ENCODE results near the gene COL19A1. TPM values are rescaled to one million over a fixed set of nuclear protein-coding genes. Genes with fewer than 3 reads are reported as not detected.

The COL19A1 gene
- total RNA-seq, 1 donor from 2014 or later: under 0.01 TPM

GRCh38 chr6:70131528-70131927 is 265.2 kb downstream of the COL19A1 start:
- no peak overlapping the region for H3K4me3 ChIP-seq (ENCODE audit: low read depth, low read length)
- no peak for TF ChIP-seq CTCF (conservative IDR thresholded peaks at IDR 0.05; ENCODE audit: low read depth, low read length)
- no peak for DNase-seq (ENCODE audit: low read depth)

- no peak overlapping the region for H3K4me3 ChIP-seq (ENCODE audit: low read depth, low read length)
- no peak for TF ChIP-seq CTCF (conservative IDR thresholded peaks at IDR 0.05; ENCODE audit: low read depth, low read length)
- no peak for DNase-seq (ENCODE audit: low read depth)
Measured at GRCh38 chr6:70133246-70133645, 266.9 kb downstream of the COL19A1 start.

GRCh38 chr6:70134542-70134941 is 268.2 kb downstream of the COL19A1 start:
- TF ChIP-seq CTCF (conservative IDR thresholded peaks at IDR 0.05; ENCODE audit: low read depth, low read length): no peak
- H3K4me3 ChIP-seq (ENCODE audit: low read depth, low read length): no peak overlapping the region
- no peak for DNase-seq (ENCODE audit: low read depth)

GRCh38 chr6:70135219-70136160 is 269.1 kb downstream of the COL19A1 start:
- no peak for DNase-seq (ENCODE audit: low read depth)
- TF ChIP-seq CTCF (conservative IDR thresholded peaks at IDR 0.05; ENCODE audit: low read depth, low read length): no peak
- no peak overlapping the region for H3K4me3 ChIP-seq (ENCODE audit: low read depth, low read length)

GRCh38 chr6:70136996-70137395 is 270.6 kb downstream of the COL19A1 start:
- DNase-seq (ENCODE audit: low read depth): no peak
- TF ChIP-seq CTCF (conservative IDR thresholded peaks at IDR 0.05; ENCODE audit: low read depth, low read length): no peak
- no peak overlapping the region for H3K4me3 ChIP-seq (ENCODE audit: low read depth, low read length)

- no peak for DNase-seq (ENCODE audit: low read depth)
- TF ChIP-seq CTCF (conservative IDR thresholded peaks at IDR 0.05; ENCODE audit: low read depth, low read length): no peak
- H3K4me3 ChIP-seq (ENCODE audit: low read depth, low read length): no peak overlapping the region
Measured at GRCh38 chr6:70140496-70140895, 274.1 kb downstream of the COL19A1 start.

- H3K4me3 ChIP-seq (ENCODE audit: low read depth, low read length): no peak overlapping the region
- no peak for TF ChIP-seq CTCF (conservative IDR thresholded peaks at IDR 0.05; ENCODE audit: low read depth, low read length)
- no peak for DNase-seq (ENCODE audit: low read depth)
Measured at GRCh38 chr6:70142034-70142433, 275.7 kb downstream of the COL19A1 start.
